Caki2 (cell line): Measurements from ENCODE around the gene GADL1. TPM values are rescaled to one million over a fixed set of nuclear protein-coding genes. Genes with fewer than 3 reads are reported as not detected.

Experiments
- DNase-seq: peaks from one replicate; pipeline ENCODE4 v3.0.0-alpha.2; 2015; ENCODE audit warnings: low read depth
- in situ Hi-C: cut with HindIII; loops from 2 replicates; pipeline ENCODE4 v1.10.0; 2016; ENCODE audit warnings: low sequenced_read_pairs, low pct_unique_long_range_greater_than_20kb, mixed read lengths
- total RNA-seq: library from RNA; depleted of rRNA; stranded (reverse); fragments of >200 nt; shearing (Covaris generic); gene quantifications from 2 replicates; pipeline ENCODE4 v1.2.3, GENCODE V29; 2014; ENCODE audit warnings: low replicate concordance; rRNA removed

GADL1 gene
- total RNA-seq, result not detected in 2 replicates

- no peak for DNase-seq
- in situ Hi-C loops, result no loop called here
Measured at GRCh38 chr3:30894521-30895251, at the start of gene GADL1. Gene GADL1, minus strand, starts transcription at chr3:30894661. Its CDS starts 47 bp downstream, at chr3:30894614.

GRCh38 chr3:30944124-30944523 is 49.7 kb upstream of the GADL1 start:
- DNase-seq, result no peak
- in situ Hi-C loops, result no loop called here

DNA sequence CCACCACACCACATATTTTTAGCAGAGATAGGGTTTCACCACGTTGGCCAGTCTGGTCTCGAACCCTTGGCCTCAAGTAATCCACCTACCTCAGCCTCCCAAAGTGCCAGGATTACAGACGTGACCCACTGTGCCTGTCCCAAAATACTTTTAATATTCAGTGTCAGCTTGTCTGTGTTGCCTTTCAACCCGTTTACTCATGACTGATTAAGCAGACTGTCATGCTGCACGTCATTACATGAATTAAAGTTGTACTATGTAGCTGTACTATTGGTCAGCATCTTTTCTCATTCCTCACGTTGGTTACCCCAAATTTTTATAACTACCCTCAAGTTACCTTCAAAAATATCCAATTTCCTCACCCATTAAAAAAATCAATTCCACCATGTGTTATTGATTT is 48.7 kb upstream of the GADL1 start:
- in situ Hi-C loops, result no loop called here

GRCh38 chr3:30941342-30941741 is 46.9 kb upstream of the GADL1 start:
- in situ Hi-C loops, result no loop called here
- DNase-seq, result no peak

More for the DNA sequence above, 48.7 kb upstream of the GADL1 start:
- no peak for DNase-seq

- DNase-seq, result no peak
- in situ Hi-C loops, result no loop called here
Measured at GRCh38 chr3:30940740-30941139, 46.3 kb upstream of the GADL1 start.

GRCh38 chr3:30934208-30934550 is 39.7 kb upstream of the GADL1 start:
- in situ Hi-C loops, result no loop called here
- no peak for DNase-seq

DNA sequence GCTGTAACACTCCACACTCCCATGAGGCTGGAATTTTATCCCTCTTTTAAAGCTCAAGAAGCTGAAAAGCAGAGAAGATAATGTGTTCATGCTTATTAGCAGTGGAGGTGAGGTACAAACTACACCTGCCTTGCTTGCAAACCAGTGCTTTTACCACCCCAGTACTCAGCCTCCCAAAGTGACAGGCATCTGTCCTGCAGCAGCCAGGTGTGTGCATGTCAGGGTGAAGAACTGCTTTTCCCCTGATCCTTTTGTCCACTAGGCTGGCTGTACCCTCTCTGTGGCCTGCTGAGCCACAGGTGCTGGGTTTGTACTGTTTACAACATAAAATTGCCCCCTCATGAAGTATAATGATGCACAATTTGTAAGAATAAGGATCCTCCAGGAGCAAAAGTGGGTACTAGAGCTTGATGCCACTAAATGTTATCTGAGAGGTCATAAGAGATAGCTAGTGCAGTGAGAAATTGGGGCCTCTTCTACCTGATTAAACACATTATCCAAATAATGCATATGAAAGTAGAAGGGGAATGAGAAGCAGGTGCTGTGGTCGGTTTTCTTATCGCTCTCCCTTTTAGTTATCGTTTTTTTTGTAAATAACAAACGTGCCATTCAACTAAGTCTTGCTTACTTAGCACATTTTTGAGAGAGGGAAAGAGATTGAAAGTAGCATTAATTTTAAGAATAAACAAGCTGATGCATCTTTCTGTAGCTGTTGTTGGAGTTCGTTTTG is 39.2 kb upstream of the GADL1 start:
- in situ Hi-C loops, result no loop called here
- DNase-seq, result no peak

DNA sequence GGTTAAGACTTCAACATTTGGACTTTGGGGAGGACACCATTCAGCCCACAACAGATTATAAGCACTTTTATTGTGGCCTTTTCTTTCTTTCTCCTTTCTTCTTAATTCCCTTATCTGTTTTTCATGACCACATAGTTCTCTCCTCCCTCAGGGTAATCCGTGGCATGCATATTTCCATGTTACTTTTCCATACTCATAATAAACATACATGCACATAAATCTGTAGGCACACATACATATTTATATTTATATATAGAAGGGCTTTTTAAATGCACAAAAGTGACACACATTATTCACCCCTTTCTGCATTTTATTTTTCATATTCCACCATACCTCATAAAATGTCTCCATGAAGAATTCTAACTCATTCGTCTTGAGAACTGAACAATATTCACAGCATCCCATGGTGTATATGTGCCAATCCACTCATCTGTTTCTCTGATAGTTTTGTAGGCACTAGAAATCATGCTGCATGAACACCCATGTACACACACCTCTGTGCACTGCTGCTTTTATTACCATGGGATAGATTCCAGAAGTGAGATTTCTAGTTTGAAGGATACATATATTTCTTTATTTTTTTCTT is 38.1 kb upstream of the GADL1 start:
- no peak for DNase-seq
- in situ Hi-C loops, result no loop called here

GRCh38 chr3:30924763-30925162 is 30.3 kb upstream of the GADL1 start:
- DNase-seq, result no peak
- in situ Hi-C loops, result no loop called here

DNA sequence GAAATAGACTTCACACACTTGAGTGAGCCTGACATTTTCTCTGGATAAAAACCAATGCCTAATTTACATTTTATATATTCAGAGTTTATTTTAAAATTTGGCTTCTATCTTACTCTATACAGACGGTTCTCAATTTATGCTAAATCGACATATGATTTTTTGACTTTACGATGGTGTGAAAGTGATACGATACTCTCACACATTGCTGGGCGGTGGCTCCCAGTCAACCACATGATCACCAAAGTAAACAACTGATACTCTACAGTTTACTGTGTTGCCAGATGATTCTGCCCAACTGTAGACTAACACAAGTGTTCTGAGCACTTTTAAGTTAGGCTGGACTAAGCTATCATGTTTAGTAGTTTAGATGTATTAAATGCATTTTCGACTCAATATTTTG is 25.1 kb upstream of the GADL1 start:
- in situ Hi-C loops, result no loop called here
- no peak for DNase-seq

- DNase-seq, result no peak
- in situ Hi-C loops, result no loop called here
Measured at GRCh38 chr3:30918761-30919160, 24.3 kb upstream of the GADL1 start.

DNA sequence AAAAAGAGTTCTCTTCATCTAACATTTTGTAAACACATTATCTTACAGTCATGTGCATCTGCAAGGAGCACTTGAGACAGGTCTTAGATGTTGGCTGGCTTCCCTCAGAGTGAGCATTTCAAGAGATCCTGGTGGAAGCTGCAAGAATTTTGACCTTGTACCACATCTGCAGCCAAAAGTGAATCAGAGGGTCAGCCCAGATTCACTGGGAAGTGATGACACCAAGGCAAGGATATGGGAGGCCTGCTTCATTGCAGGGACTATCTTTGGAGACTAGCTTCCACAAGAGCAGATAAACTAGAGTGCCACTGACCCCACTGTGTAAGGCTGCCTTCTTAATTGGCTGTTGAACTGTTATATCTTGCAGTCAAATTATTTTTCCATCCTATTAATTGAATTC is 21.3 kb upstream of the GADL1 start:
- in situ Hi-C loops, result no loop called here
- DNase-seq, result no peak

DNA sequence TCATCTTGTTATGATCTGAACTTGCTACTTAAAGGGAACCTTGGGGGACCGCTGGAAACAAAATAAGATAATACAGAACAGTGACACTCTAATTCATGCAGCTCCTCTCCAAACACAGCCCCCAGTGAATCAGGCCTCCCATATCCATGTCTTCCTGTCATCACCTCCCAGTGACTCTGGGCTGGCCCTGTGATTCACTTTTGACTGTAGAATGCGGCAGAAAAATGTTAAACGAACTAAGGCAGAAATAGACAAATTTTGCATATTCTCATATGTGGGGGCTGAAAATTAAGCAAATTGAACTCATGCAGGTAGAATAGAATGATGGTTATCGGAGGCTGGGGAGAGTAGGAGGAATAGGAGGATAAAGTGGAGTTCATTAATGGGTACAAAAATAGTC is 20.2 kb upstream of the GADL1 start:
- no peak for DNase-seq
- in situ Hi-C loops, result no loop called here

DNA sequence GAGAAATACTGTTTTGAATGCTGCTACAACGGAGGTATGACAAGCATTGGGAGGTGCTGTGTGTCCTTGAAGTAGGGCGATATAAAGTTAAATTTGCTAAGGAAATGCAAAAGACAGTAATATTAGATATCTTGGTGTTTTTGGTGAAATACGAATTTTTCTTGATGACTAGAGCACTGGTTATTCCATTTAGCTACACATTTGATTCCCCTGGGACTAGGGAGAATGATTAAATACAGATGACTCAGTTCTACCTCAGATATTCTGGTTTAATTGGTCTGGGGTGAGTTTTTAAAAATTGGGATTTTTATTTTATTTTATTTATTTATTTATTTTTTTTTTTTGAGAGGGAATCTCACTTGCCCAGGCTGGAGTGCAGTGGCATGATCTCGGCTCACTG is 18.7 kb upstream of the GADL1 start:
- in situ Hi-C loops, result no loop called here
- DNase-seq, result no peak

GRCh38 chr3:30912301-30912700 is 17.8 kb upstream of the GADL1 start:
- in situ Hi-C loops, result no loop called here
- no peak for DNase-seq

- in situ Hi-C loops, result no loop called here
- no peak for DNase-seq
Measured at GRCh38 chr3:30908456-30909037, 14.1 kb upstream of the GADL1 start.

- in situ Hi-C loops, result no loop called here
- DNase-seq, result no peak
Measured at GRCh38 chr3:30904996-30905395, 10.5 kb upstream of the GADL1 start.

- DNase-seq, result no peak
- in situ Hi-C loops, result no loop called here
Measured at GRCh38 chr3:30895329-30895728, 868 bp upstream of the GADL1 start.

GRCh38 chr3:30893678-30894325 is 659 bp downstream of the GADL1 start:
- in situ Hi-C loops, result no loop called here
- DNase-seq, result no peak
